ENCODE measurements around the gene DOK5. TPM values are rescaled to one million over a fixed set of nuclear protein-coding genes. Genes with fewer than 3 reads are reported as not detected.

Gene DOK5
- total and polyA plus RNA-seq, 2 of the 8 experiments (the other 6 are each of a cell fraction or from before 2014, with no cell fraction given) = 8.9 to 15.0 TPM

DNA sequence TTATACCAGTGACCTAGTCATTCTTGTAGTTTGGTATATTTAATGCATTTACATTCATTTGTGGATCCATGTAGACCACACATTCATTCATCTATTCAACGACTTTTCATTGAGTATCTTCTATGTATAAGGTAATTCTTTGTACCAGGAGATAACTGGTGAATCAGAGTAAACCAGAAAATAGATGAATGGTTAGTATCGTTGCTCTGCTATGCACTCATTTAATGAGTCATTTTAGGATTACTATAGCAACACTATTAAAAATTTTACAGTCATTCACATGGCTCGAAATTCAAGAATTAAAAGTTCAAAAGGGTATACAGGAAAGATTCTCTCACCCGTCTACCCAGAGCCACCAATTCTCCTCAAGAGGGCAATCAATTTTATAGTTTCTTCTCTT is 26.8 kb downstream of the DOK5 start (continued):
- TF ChIP-seq JUN (IDR thresholded peaks at IDR 0.05; ENCODE audit: low read depth, low read length) (no peak), SP4 (IDR thresholded peaks at IDR 0.05; ENCODE audit: low read length) (no peak), RBBP5 (IDR thresholded peaks at IDR 0.05; ENCODE audit: borderline replicate concordance, low read depth, low read length) (no peak), BCL11A (IDR thresholded peaks at IDR 0.05; ENCODE audit: low read depth in 2 of 2, low read length in 2 of 2) (no peak)
